Muscle of arm (tissue), 14 donors: ENCODE measurements around the gene SLTM. TPM values are rescaled to one million over a fixed set of nuclear protein-coding genes. Genes with fewer than 3 reads are reported as not detected.
A peak's percentile ranks its signal among the peaks of the same experiment; 100 is the strongest.
"Not testable (repeated sequence)": the region's sequence is repeated elsewhere in the genome, so short reads cannot be mapped to it uniquely, and the experiment has no call there.

ENCODE experiments used
- DNase-seq: peaks from one replicate; pipeline ENCODE4 v3.0.0-alpha.2; 2013
- long read RNA-seq, 11 donors: transcript quantifications; one replicate each; lab custom pipeline, GENCODE V29; 2026
- polyA plus RNA-seq, 12 donors: library from polyadenylated mRNA; unstranded; fragments of 120-200 nt; gene quantifications; one replicate each; pipeline ENCODE4 v1.2.1, GENCODE V29; 2013; ENCODE audit not compliant: insufficient read length in 12 of 12

SLTM gene
- polyA plus RNA-seq: 100 to 1,000 TPM in 1 of 12 donors, 10 to 100 TPM in 10, not detected in 1; 50.8 to 133 (median 72.8) TPM
- long read RNA-seq, donor 1, full-length matches to known transcripts: 10 of 33 reads
- long read RNA-seq, donor 1, partial matches to known transcripts: 23 of 33 reads
- long read RNA-seq, donor 1, other reads (novel, unspliced or antisense): 0 of 33 reads
- long read RNA-seq, donor 2, full-length matches to known transcripts: 2 of 2 reads
- long read RNA-seq, donor 2, partial matches to known transcripts: 0 of 2 reads
- long read RNA-seq, donor 2, other reads (novel, unspliced or antisense): 0 of 2 reads
- long read RNA-seq, donor 3, partial matches to known transcripts: 0 of 4 reads
- long read RNA-seq, donor 3, other reads (novel, unspliced or antisense): 0 of 4 reads
- long read RNA-seq, donor 4, partial matches to known transcripts: 0 of 1 reads
- long read RNA-seq, donor 4, other reads (novel, unspliced or antisense): 0 of 1 reads
- long read RNA-seq, donor 5, partial matches to known transcripts: 0 of 7 reads
- long read RNA-seq, donor 5, other reads (novel, unspliced or antisense): 0 of 7 reads
- long read RNA-seq, donor 6, partial matches to known transcripts: 0 of 4 reads
- long read RNA-seq, donor 6, other reads (novel, unspliced or antisense): 0 of 4 reads
- long read RNA-seq, donor 7, partial matches to known transcripts: 0 of 4 reads
- long read RNA-seq, donor 7, other reads (novel, unspliced or antisense): 0 of 4 reads
- long read RNA-seq, donor 8, full-length matches to known transcripts: 3 of 3 reads
- long read RNA-seq, donor 8, partial matches to known transcripts: 0 of 3 reads
- long read RNA-seq, donor 8, other reads (novel, unspliced or antisense): 0 of 3 reads
- long read RNA-seq, donor 9, partial matches to known transcripts: 0 of 1 reads
- long read RNA-seq, donor 9, other reads (novel, unspliced or antisense): 0 of 1 reads
- long read RNA-seq, donor 10, full-length matches to known transcripts: 5 of 5 reads
- long read RNA-seq, donor 10, partial matches to known transcripts: 0 of 5 reads
- long read RNA-seq, donor 10, other reads (novel, unspliced or antisense): 0 of 5 reads
- long read RNA-seq, donor 11, full-length matches to known transcripts: 3 of 3 reads
- long read RNA-seq, donor 11, partial matches to known transcripts: 0 of 3 reads
- long read RNA-seq, donor 11, other reads (novel, unspliced or antisense): 0 of 3 reads

DNA sequence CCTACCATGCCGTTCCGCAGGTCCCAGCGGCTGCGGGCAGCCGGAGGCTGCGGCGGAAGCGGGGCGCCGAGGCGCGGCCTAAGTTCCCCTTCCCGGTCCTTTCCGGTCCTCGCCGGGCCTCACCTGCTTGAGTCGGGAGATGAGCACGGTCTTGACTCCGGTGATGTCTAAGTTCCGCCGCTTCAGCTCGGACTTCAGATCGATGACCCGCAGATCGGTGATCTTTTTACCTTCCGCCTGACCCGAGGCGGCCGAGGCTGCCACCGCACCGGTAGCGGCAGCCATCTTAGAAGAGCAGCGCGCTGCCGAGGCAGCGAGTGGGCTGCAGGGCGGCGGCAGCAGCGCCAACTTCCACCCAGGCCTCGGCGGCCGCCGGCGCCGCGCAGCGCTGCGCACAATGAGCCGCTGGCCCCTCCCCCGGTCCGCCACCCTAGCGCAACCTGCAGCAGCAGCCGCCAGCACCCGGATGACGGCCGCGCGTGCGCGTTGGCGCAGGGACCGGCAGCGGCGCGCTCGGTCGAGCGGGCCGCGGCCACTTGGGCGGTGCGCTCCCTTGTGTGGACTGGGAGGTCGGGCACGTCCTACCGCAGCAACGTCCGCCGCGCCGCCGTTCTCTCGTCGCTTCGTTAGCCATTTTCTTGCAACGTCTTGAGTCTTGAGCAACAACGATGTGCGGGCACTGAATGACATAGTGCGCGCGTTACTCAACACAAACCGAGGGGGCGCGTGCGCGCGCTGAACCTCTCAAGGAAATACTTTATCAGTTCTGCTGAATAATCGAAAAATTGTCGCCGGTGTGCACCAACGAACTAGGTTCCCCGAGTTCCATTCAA is at the start of gene SLTM:
Gene SLTM, minus strand, starts transcription at position 399 of the 833 bp plus-strand sequence. Its CDS starts 114 bp downstream, at position 285.
- peak; percentile 93 for DNase-seq

DNA sequence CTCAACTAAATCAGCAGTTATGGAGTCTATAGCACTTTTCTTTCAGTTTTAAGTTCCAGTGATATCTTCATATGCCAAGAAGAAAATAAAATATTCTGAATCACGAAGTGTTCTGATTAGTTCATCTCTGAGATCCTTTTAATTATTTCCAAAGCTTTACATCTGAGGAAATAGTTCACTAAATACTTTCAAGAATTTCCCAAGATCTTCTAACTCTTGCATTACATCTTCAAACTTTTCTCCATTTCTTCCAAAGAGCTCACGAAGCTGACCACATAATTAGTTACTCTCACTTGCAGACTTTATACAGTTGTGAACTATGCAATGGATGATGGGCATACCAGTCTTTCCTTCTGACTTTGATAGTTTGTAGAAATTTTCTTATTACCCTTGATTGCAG is 49.8 kb upstream of the SLTM start:
- DNase-seq: no peak

DNA sequence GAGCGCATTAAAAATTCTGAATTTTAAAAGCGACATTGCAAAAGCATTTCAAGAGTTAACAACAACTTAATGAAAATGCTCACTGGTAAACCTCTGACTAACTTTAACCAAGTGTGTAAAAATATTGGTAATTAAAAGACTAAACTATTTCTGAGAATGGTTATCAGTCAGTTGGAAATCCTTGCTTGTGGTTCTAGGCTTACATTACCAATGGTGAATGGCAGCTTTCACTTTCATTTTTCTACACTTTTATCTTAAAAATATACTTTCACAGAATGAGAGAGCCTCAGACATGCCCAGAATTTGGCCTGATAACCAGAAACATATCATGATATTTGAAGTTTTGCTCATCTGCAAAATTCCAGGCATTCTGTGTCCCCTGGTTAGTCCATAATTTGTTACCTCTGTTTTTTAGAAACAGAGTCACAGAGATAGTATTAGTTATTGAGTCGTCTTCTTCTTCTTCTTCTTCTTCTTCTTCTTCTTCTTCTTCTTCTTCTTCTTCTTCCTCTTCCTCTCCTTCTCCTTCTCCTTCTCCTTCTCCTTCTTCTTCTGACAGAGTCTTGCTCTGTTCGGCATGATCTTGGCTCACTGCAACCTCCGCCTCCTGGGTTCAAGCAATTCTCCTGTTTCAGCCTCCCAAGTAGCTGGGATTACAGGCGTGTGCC is 48.5 kb upstream of the SLTM start:
- DNase-seq: no peak

DNA sequence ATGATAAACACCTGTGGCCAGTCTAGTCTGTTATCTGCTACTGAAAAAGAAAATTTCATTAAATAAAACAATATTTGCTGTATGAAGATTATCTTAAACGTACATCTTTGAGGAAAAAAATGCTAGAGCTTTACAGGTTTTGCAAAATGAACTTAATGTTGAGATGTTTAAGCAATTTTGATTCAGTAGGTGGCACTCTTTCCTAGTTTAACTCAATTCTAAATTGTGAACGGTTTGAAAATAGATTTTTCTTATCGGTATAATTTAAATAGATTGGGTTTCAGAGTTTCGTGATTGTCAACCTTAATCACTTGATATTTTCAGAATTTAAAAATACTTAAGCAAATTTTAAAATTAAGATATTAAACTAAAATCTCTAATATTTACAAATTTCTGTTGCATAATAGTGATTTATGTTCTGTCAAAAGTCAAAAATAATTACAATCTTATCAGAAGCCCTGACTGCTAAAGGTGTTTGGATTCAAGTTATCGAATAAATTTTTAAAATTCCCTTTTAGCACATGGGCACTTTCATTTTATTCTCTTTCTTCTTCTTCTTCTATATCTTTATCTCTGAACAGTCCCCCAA is 47.0 kb upstream of the SLTM start:
- no peak for DNase-seq

DNA sequence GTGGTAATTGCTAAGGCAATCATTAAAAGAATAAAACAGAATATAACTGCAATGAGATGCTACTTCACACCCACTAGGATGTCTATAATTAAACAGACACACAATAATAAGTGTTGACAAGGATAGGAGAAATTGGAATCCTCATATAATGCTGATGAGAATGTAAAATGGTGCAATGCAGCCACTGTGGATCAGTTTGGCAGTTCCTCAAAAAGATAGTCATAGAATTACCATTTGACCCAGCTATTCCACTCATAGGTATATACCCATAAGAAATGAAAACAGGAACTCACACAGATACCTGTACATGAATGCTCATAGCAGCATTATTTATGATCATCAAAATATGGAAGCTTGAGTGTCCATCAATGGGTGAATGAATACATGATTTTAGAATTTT is 44.4 kb upstream of the SLTM start:
- no peak for DNase-seq

DNA sequence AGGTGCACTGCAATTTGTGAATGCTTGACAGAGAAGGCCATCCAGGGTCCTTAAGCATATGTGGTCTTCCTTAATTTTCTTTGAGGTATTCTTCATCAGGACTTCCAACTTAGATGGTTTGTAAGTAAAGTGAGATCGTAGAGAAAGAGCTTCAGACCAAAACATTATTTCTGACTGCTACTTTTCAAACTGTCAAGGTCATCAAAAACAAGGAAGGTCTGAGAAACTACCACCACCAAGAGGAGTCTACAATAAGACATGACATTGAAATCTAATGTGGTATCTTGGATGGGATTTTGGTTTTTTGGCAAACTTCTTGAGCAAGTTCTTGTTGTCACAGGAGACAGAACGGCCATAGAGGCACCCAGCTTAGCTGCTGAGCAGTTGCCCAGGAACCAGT is 34.0 kb upstream of the SLTM start:
- DNase-seq: no peak

DNA sequence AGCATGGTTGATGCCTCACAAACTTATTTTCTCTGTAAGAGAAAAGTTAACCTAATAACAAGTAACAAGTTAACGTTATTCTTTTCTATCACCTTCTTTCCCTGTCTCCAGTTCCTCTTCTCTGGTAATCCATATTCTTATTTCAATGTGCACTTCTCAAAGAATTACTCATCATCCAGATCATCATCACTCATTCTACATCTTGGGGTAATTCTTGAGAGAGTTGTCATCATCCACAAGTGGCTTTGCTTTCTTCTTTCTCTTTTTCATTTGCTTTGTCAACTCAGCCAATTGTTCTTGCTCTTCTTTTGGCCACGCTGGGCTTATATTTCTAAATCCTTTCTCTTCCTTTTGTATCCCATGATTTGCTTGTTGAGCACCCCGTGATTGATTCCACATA is 33.2 kb upstream of the SLTM start:
- no peak for DNase-seq

DNA sequence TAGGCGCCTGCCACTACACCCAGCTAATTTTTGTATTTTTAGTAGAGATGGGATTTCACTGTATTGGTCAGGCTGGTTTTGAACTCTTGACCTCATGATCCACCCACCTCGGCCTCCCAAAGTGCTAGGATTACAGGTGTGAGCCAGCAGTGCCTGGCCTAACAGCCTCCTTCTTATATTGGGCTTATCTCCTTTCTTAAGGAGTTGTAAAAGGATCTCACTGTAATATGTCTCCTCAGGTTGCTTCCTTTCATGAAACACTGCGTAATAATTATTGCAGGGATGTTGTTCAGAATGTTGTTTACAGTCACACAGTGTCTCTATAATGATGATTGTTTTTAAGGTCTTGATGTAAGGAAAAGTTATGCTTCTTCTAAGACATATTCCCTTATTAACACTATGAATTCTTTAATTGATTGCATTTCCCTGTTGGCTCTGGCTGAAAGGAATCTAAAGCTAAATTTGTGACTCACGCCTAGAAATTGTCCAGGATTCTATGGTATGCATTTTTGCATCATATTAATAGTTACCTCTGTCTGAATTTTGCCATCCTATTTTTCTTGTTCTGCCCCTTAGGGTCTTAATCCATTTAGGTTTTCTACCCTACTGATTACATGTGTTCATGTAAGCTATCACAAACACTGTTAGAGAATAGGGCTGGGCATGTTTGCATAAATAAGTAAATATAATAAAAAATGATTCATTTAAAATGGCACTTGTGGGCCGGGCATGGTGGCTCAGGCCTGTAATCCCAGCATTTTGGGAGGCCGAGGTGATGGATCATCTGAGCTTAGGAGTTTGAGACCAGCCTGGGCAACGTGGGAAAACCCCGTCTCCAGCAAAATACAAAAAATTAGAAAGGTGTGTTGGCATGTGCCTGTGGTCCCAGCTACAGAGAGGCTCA is 29.4 kb upstream of the SLTM start:
- no peak for DNase-seq

DNA sequence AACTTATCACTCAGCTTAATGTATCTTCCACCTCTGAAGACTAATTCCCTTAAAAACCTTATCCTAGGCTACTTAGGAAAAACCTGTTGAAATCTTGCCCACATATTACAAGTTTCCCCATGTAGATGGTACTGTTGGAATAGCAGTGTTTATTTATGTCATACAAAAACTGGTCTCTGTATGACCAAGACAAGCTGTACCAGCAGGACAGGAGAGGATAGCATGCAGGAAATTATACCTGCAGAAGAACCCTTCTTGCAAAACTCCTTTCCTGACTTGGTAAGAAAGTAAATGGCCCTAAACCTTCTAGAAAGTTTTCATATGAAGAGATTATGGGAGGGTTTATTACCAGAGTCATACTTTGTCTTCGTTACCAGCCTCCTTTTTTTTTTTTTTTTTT is 28.7 kb upstream of the SLTM start:
- DNase-seq: no peak

DNA sequence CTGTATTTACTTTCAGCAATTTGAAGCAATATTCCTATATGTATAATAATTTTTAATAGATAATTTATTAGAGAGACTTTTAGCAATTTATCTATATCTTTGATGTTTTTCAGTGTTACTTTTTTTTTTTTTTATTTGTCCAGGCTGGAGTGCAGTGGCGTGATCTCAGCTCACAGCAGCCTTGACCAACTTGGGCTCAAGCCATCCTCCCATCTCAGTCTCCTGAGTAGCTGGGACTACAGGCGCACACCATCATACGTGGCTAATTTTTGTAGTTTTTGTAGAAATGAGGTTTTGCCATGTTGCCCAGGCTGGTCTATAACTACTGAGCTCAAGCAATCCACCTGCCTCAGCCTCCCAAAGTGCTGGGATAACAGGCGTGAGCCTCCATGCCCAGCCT is 25.3 kb upstream of the SLTM start:
- DNase-seq: no peak

DNA sequence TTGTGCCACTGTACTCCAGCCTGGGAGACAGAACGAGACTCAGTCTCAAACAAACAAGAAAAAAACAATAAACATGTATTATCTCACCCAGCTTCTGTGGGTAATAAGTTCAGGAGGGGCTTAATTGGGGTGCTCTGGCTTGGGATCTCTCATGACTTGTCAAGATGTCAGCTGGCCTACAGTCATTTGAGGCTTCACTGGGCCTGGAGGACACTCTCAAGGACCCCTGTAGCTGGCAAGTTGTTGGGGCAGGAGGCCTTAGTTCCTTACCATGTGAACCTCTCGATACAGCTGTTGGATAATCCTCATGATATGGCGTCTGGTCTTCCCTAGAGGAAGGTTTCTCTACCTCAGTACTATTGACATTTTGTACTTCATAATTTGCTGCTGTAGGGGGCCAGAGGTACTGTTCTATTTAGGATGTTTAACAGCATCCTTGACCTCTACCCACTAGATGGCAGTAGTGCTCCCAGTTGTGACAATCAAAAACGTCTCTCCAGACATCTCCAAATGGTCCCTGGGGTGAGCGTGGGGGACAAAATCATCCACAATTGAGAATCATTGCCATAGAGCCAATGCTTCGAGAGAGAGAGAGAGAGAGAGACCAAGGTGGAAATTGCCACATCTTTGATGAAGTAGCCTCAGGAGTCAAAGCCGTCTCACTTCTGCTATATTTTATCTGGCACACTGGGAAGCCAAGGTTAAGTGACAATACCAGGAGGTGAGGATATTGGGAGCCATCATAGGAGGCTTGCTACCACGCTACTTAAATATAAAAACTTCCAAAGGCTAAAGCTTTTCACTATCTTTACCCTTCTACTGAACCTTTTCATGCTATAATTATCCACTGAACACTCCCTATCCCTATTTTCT is 23.9 kb upstream of the SLTM start:
- DNase-seq: peak; percentile 24

DNA sequence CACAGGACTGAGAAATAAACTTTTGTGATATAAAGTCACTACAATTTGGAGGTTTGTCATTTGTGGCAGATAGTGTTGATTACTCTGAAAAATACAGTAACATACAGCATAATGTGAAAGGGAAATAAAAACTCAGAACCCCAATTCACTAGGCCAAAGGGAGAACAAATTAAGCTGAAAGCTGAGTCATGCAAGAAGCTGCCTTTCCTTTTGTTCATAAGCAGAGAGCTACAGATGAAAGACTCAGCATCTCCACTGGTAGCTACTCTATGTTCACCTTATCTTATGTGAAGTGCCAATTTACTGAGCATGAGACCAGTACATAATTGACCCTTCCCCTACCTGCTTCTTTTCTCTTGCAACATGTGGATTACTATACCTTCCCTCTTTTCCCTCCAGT is 19.3 kb upstream of the SLTM start:
- no peak for DNase-seq

DNA sequence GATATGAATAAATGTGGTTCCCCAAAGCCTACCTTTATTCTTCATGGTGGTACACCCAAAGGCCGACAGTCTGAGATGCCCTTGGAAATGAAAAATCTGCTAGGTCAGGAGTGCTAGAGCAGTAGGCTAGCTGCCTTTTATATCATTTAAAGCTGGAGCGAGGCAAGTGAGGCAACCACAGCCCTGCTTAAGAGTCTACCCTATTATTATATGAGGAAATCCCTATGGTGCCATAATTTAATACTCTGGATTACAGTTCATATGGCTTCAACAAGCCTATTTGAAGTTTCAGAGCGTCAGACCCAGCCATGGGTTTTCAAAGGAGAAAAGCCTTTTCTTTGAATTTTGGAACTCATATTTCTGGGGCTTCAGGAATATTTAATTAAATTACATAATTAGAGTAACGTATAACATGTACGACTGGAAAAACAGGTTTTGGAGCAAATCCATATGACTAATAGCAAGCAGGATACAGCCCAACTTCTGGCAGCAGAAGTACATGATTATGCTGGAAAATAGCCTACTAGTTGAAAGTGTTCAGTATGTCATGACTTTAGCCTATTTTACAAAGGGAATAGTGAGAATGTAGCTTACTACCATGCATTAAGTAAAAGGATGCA is 18.0 kb upstream of the SLTM start:
- DNase-seq: peak; percentile 57

DNA sequence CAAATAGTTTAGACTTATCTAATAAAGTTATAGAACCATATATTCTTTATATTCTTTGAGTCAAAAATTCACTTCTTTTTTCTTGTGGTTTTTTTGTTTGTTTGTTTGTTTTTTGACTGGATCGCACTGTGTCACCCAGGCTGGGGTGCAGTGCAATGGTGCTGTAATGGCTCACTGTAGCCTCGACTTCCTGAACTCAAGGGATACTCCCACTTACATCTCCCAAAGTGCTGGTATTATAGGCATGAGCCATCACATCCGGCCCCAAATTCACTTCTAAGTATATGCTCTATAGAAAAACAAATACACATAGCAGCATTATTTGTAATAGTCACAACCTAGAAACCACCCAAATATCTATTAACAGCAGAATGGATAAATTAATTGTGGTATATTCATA is 13.7 kb upstream of the SLTM start:
- no peak for DNase-seq

DNA sequence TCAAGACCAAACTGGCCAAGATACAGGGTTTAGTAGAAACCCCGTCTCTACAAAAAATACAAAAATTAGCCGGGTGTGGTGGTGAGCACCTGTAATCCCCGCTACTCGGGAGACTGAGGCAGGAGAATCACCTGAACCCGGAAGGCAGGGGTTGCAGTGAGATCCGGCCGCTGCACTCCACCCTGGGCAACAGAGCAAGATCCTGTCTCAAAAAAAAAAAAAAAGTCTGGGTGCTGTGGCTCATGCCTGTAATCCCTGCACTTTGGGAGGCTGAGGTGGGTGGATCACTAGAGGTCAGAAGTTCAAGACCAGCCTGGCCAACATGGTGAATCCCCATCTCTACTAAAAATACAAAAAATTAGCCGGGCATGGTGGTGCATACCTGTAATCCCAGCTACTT is 1.5 kb upstream of the SLTM start:
- not testable (repeated sequence) for DNase-seq

DNA sequence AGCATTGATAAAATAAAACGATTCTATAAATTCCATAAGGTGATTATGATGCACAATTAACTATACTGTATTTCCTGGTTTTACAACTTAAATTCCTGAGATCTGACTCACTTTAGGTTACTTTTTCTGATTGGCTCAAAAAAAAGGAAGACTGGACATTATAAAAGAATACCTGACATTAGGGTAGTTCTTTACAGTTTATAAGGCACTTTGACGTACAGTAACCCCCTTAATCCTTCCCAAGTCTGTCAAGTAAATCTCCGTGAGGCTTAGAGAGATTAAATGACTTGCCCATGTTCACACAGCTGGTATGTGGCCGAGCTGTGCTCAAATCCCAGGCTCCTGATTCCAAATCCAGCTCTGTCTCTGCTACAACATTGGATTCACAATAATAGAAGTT is 1.0 kb upstream of the SLTM start:
- DNase-seq: no peak

DNA sequence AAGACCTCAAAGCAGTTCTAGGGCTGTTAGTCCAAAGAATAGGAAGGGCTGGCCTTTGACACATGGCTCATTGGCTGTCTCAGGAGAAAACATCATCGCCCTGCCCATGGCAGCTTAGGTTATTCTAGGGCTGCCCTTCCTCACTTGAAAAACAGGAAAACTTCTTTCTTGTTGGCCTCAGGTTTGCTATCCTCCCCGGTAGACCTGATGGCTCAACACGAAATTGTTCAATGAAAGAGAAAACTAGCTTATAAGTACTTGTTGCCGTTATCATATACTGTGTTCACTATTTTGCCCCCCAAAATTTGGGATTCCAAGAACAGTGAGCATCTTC is 602 bp upstream of the SLTM start:
- DNase-seq: no peak
